ENCODE measurements around the gene REG4. TPM values are rescaled to one million over a fixed set of nuclear protein-coding genes. Genes with fewer than 3 reads are reported as not detected.

REG4 gene
- total RNA-seq, 1 donor from 2014 or later, result not detected

- TF ChIP-seq CTCF (IDR thresholded peaks at IDR 0.05; ENCODE audit: insufficient read depth, low read length, severe bottlenecking), result no peak
- FAIRE-seq (no peak), DNase-seq (ENCODE audit: low read depth) (no peak)
- no peak overlapping the region for H3K4me3 ChIP-seq (ENCODE audit: low read depth, low read length)
- H3K36me3 ChIP-seq (ENCODE audit: control insufficient read depth, insufficient read depth, low read length), result no peaks in the 10 kb centered on the region
- no peaks in the 10 kb centered on the region for H3K27me3 ChIP-seq (ENCODE audit: control insufficient read depth, insufficient read depth, low read length)
Observed at GRCh38 chr1:119766374-119766794, 44.9 kb downstream of the REG4 start.

DNA sequence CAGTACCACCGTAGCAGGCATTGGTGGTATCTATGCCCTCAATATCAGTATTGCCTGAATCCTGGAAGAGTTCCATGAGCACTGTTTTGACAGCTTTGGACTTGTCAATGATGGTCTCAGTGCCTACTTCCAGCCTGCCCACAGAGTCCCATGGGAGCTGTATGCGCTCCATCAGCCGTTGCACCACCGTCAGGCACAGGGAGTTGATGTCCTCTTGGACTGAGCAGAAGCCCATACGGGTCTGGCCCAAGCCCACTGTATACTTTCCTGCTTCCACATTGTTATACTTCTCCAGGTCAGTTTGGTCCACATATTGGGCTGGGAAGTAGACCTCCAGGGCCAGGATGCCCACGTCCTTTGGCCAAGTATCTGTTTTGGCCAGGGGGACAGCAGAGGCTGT is 47.0 kb downstream of the REG4 start:
- Histone ChIP-seq H3K36me3 (ENCODE audit: control insufficient read depth, insufficient read depth, low read length) (no peaks in the 10 kb centered on the region), H3K27me3 (ENCODE audit: control insufficient read depth, insufficient read depth, low read length) (no peaks in the 10 kb centered on the region), H3K4me3 (ENCODE audit: low read depth, low read length) (no peak overlapping the region)
- TF ChIP-seq CTCF (IDR thresholded peaks at IDR 0.05; ENCODE audit: insufficient read depth, low read length, severe bottlenecking), result no peak
- no peak for DNase-seq (ENCODE audit: low read depth)
- FAIRE-seq, result no peak

- no peak for TF ChIP-seq CTCF (IDR thresholded peaks at IDR 0.05; ENCODE audit: insufficient read depth, low read length, severe bottlenecking)
- DNase-seq (ENCODE audit: low read depth), result no peak
- FAIRE-seq, result no peak
- Histone ChIP-seq H3K4me3 (ENCODE audit: low read depth, low read length) (no peak overlapping the region), H3K36me3 (ENCODE audit: control insufficient read depth, insufficient read depth, low read length) (no peaks in the 10 kb centered on the region), H3K27me3 (ENCODE audit: control insufficient read depth, insufficient read depth, low read length) (no peaks in the 10 kb centered on the region)
Observed at GRCh38 chr1:119762953-119763352, 48.3 kb downstream of the REG4 start.

DNA sequence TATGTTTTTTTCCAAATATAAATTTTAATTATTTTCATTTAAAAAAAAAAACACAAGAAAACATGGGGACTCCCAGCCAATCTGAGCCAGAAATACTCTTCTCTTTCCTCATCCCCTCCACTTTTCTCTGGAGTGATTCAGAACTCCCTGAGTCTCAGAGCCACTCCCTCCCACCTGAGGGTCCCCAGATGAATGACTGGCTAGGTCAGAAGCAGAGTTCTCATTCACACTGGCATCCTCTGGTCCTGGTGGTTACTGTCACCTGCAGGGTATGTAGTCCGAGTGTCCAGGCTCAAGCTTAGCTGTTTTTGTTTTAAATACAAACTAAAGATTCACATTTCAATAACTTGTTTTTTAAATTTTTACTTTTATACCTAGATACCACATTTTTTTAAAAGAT is 48.9 kb downstream of the REG4 start:
- FAIRE-seq (no peak), DNase-seq (ENCODE audit: low read depth) (no peak)
- no peak for TF ChIP-seq CTCF (IDR thresholded peaks at IDR 0.05; ENCODE audit: insufficient read depth, low read length, severe bottlenecking)
- H3K4me3 ChIP-seq (ENCODE audit: low read depth, low read length), result no peak overlapping the region
- H3K27me3 ChIP-seq (ENCODE audit: control insufficient read depth, insufficient read depth, low read length), result no peaks in the 10 kb centered on the region
- H3K36me3 ChIP-seq (ENCODE audit: control insufficient read depth, insufficient read depth, low read length), result no peaks in the 10 kb centered on the region

DNA sequence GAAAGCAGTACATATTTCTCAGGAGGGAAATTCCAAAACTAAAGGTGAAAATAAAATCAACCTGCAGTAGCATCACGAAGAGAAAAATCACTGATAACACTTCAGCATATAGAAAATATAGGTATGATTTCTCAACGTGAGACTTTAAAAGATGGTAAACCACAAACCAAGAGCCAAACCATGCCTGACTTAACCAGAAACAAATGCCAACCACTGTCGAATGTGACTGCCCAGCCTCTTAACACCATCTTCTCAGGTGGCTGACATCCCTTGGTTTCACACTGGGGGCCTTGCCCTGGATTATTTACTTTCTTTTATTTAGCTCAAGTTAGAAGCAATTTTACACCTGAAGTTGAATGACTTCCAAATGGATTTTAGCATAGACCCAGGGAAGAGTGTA is 52.7 kb downstream of the REG4 start:
- no peak for FAIRE-seq
- no peak for DNase-seq (ENCODE audit: low read depth)

More for the DNA sequence above, 52.7 kb downstream of the REG4 start:
- no peaks in the 10 kb centered on the region for H3K27me3 ChIP-seq (ENCODE audit: control insufficient read depth, insufficient read depth, low read length)
- TF ChIP-seq CTCF (IDR thresholded peaks at IDR 0.05; ENCODE audit: insufficient read depth, low read length, severe bottlenecking), result no peak
- no peaks in the 10 kb centered on the region for H3K36me3 ChIP-seq (ENCODE audit: control insufficient read depth, insufficient read depth, low read length)
- no peak overlapping the region for H3K4me3 ChIP-seq (ENCODE audit: low read depth, low read length)

Data from bronchial epithelial cell (primary cell).